ENCODE results near the gene SATB1. TPM values are rescaled to one million over a fixed set of nuclear protein-coding genes. Genes with fewer than 3 reads are reported as not detected.

The SATB1 gene
- total and polyA plus RNA-seq, 11 donors = 16.5 to 63.4 (median 41.3) TPM

DNA sequence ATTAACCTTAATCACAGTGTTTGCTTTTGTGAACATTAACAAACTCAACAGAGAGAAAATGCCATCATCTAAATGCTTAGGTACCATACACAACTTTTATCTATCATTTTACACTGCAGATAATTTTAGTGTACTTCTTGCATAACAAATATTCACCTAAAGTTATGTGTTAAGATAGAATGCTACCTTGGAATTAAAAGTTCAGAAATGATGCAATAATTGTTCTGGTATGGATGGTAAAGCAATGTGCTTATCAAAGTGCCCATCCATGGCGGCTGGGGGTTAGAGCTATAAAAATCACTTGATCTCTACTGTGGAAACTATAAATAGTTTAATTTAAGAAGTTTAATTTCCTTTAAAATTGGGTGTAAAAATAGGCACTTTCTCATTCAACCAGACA lies 28.7 kb downstream of the SATB1 start:
- ATAC-seq (no peak), DNase-seq (no peak)
- TF ChIP-seq CTCF (IDR thresholded peaks at IDR 0.05) (no peak), POLR2A (IDR thresholded peaks at IDR 0.05) (no peak)
- Histone ChIP-seq H3K27ac (no peak overlapping the region), H3K4me1 (peaks cover 0 to 7% (median 0%) of the 10 kb centered on the region in 12 donors), H3K9me3 (no peaks in the 10 kb centered on the region), H3K4me3 (no peak overlapping the region), H3K36me3 (peaks cover 0 to 58% (median 29%) of the 10 kb centered on the region in 9 donors), H3K27me3 (no peaks in the 10 kb centered on the region)
- WGBS, 4 donors = 0 to 87% (median 27%) methylated on average over 1 of the region's 1 CpG
- intact Hi-C loops (cut with DNase I) = no loop called here

DNA sequence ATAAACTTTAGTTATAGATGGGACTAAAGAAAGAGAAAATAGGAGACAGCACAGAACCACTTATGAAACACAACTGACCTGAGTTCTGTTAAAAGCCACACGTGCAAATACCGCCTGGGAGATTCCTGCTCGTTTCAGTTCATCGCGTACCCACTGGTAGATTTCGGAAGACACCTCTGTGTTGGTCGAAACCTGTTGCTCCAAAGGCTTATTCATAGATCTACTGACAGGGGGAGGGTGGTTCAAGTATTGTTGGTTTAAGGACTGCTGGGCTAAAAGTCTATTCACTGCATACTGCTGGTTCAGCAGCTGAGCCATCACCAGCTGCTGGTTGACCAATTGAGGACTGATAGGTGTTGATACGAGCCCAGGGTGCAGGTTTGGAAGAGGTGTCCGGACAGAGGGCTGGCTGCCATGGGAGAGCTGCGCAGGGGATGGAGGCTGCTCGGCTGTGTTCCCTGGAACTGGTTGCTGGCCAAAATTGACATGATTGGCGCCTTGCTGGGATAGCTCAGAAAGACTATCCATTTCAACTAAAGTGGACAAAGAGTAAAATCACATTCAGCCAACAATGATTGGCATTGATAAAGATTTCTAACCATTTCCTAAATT lies 30.6 kb downstream of the SATB1 start:
- intact Hi-C loops (cut with DNase I) = no loop called here
- TF ChIP-seq POLR2A (IDR thresholded peaks at IDR 0.05) (no peak), CTCF (IDR thresholded peaks at IDR 0.05) (no peak)
- no peak for ATAC-seq
- Histone ChIP-seq H3K36me3 (peaks cover 0 to 58% (median 29%) of the 10 kb centered on the region in 9 donors), H3K9me3 (no peaks in the 10 kb centered on the region), H3K27me3 (no peaks in the 10 kb centered on the region), H3K4me1 (peaks cover 0 to 8% (median 0%) of the 10 kb centered on the region in 12 donors), H3K27ac (no peak overlapping the region), H3K4me3 (no peak overlapping the region)
- WGBS, 4 donors = 92 to 95% (median 94%) methylated on average over 12 of the region's 12 CpGs
- DNase-seq = no peak

- no peak for ATAC-seq
- Histone ChIP-seq H3K4me3 (no peak overlapping the region), H3K4me1 (peaks cover 0 to 8% (median 0%) of the 10 kb centered on the region in 12 donors), H3K9me3 (no peaks in the 10 kb centered on the region), H3K36me3 (peaks cover 0 to 58% (median 29%) of the 10 kb centered on the region in 9 donors), H3K27ac (no peak overlapping the region), H3K27me3 (no peaks in the 10 kb centered on the region)
- intact Hi-C loops (cut with DNase I) = no loop called here
- no peak for DNase-seq
- 64 to 90% (median 77%) methylated on average over 2 of the region's 2 CpGs for WGBS, 4 donors
- TF ChIP-seq POLR2A (IDR thresholded peaks at IDR 0.05) = no peak
- TF ChIP-seq CTCF (IDR thresholded peaks at IDR 0.05) = no peak
Observed at GRCh38 chr3:18393906-18394305, 31.2 kb downstream of the SATB1 start.

DNA sequence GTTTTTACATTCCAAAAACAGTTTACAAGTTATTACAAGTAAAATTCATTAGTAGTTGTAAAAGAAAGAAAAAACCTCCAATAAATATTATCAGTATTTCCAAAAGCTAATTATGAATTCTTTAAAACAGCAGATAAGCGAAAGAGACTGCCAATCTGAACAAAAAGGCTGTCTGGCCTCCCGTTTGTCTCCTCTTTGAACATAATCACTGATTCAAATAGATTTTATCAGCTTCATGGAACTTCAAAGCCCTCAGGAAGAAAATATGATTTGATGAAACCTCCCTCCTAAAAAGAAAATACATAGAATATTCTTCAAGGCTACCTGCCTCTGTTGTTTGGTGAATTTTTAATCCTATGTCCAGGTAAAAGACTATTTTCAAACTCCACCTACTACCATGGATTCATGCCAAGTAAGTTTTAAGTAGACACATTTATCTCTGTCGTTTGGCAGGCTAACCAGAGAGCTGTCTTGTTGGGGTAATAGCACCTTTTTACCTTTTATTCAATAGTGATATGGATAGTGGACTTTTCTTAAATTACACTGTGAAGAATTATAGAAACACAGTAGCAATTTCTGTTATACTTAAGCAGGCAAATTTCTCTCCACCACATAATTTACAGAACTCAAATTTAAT lies 35.0 kb downstream of the SATB1 start:
- H3K36me3 ChIP-seq = peaks cover 0 to 49% (median 22%) of the 10 kb centered on the region in 9 donors
- H3K4me3 ChIP-seq = no peak overlapping the region
- no peaks in the 10 kb centered on the region for H3K9me3 ChIP-seq
- WGBS, 4 donors = 40 to 49% (median 44%) methylated on average over 3 of the region's 3 CpGs
- H3K27me3 ChIP-seq = no peaks in the 10 kb centered on the region
- no peak for ATAC-seq
- TF ChIP-seq POLR2A (IDR thresholded peaks at IDR 0.05) = no peak
- no peak for TF ChIP-seq CTCF (IDR thresholded peaks at IDR 0.05)
- intact Hi-C loops (cut with DNase I) = no loop called here
- peaks cover 0 to 8% (median 0%) of the 10 kb centered on the region in 12 donors for H3K4me1 ChIP-seq
- DNase-seq = no peak
- H3K27ac ChIP-seq = no peak overlapping the region
